Measurements from ENCODE around the gene SLC17A5.

DNA sequence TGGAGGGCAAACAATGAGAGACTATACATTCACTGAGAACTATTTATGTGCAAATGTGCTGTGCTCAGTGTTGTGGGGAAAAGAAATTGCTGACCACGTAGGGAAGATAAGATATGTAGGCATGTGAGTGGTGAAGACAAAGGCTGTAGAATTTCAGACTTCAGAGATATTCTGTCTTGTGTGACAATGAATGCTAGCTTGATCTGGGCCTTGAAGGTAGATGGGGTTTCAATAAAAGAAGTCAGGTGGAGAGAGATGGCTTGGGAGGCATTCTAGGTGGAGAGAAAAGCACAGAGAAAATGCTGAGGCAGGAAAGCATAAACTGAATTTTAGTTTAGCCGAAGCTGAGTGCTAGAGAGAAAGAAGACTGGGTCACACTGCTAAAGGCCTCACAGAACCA, 76.1 kb downstream of the SLC17A5 start:
- no peak for TF ChIP-seq EZH2 (IDR thresholded peaks at IDR 0.05; ENCODE audit: borderline replicate concordance, low read length)
- TF ChIP-seq, protein P1, sequence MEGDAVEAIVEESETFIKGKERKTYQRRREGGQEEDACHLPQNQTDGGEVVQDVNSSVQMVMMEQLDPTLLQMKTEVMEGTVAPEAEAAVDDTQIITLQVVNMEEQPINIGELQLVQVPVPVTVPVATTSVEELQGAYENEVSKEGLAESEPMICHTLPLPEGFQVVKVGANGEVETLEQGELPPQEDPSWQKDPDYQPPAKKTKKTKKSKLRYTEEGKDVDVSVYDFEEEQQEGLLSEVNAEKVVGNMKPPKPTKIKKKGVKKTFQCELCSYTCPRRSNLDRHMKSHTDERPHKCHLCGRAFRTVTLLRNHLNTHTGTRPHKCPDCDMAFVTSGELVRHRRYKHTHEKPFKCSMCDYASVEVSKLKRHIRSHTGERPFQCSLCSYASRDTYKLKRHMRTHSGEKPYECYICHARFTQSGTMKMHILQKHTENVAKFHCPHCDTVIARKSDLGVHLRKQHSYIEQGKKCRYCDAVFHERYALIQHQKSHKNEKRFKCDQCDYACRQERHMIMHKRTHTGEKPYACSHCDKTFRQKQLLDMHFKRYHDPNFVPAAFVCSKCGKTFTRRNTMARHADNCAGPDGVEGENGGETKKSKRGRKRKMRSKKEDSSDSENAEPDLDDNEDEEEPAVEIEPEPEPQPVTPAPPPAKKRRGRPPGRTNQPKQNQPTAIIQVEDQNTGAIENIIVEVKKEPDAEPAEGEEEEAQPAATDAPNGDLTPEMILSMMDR (IDR thresholded peaks at IDR 0.05; ENCODE audit: low read length), result no peak

All from OCI-LY1 (cell line).